ENCODE data around the gene CCSER1.

CCSER1 gene

DNA sequence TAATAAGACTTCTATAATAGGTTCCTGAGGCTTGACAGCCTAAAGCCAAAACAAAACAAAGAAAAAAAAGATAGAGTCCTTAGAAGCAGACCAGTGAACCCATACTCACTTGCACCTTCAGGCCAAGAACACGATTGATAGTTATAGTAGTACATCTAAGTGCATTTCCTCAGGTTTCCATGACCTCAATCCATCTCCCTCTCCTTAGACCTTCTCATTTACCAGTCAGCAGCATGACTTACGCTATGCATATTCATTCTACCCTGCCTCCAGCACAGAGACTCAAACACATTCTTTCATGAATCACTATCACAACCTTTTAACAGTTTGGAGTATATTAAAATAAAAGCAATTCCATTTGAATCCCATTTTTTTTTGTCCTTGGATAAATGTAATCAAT lies 855.6 kb downstream of the CCSER1 start:
- DNase-seq: no peak

GRCh38 chr4:90990284-90990683 lies 863.1 kb downstream of the CCSER1 start:
- DNase-seq: peak; percentile 76

- no peak for DNase-seq
These were observed 865.0 kb downstream of the CCSER1 start for GRCh38 chr4:90992213-90992612.

DNA sequence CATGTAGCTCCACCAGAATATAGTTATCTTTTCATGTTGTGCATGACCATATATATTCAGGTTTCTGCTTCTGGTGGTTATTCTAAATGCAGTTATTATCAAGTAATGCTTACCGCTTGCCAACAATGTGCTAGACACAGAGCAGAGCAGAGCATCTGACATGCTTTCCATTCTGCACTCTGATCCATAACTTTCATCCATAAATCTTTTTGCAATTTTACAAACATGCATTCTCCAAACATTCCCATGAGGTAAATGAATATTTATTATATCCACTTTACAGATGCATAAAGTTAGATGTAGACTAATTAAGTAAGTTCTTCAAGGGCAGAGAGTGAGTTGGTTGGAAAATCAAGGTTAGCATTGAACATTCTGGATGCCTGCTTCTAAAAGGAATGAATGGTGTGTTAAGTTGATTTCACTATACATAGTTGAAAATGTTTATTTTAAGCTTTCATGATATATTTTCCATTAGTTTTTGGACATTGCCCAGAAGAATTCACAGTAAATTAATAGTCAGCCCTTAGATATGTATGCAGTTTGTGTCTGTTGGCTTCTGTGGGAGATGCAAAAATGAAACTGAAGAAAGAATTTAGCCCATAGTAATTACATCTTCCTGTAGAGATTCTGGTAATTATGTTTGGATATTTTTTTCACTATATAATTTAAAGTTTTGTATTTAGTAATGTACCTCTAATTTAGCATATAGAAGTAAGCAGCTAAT lies 867.8 kb downstream of the CCSER1 start:
- DNase-seq: peak; percentile 36

GRCh38 chr4:90995996-90996395 lies 868.8 kb downstream of the CCSER1 start:
- no peak for DNase-seq

- no peak for DNase-seq
These were observed 869.6 kb downstream of the CCSER1 start for GRCh38 chr4:90996813-90997212.

- no peak for DNase-seq
These were observed 888.7 kb downstream of the CCSER1 start for GRCh38 chr4:91015861-91016260.

DNA sequence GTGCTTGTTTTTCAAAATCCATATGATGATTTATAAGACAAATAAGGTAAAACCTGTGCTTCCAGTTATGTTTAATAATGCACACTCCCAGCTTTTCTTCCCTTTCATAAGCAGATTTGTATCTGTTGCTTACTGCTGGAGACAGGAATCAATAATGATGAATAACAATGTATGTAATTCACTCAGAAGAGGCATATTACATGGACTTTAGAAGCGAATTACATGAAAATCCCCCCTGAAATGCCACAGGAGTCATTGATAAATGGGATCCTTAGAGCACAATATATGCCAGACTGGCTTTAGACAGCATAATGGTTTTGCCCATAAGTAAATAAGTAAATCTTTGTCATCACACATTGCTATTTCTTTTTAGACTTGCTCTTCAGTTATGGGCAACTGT lies 892.3 kb downstream of the CCSER1 start:
- DNase-seq: no peak

GRCh38 chr4:91025241-91026148 lies 898.3 kb downstream of the CCSER1 start:
- peak; percentile 50 for DNase-seq

GRCh38 chr4:91028228-91028627 lies 901.0 kb downstream of the CCSER1 start:
- no peak for DNase-seq

DNA sequence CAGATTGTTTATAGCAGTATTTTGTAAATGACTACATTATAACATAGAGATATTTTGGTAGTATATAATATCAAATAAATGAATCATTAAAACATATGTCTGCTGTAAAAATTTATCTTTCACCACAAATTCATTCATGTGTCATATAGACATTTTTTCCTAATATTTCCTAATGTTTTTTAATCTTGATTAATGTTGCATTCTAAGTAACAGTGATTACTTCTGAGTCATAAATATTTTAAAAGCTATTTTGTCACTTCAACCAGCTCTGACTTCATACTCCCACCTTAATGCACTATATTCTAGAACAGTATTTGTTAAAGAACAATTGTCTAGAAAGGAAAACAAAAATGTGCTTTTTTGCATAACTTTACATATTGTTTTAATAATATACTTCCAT lies 904.6 kb downstream of the CCSER1 start:
- no peak for DNase-seq

GRCh38 chr4:91032725-91033445 lies 905.7 kb downstream of the CCSER1 start:
- DNase-seq: peak; percentile 61

DNA sequence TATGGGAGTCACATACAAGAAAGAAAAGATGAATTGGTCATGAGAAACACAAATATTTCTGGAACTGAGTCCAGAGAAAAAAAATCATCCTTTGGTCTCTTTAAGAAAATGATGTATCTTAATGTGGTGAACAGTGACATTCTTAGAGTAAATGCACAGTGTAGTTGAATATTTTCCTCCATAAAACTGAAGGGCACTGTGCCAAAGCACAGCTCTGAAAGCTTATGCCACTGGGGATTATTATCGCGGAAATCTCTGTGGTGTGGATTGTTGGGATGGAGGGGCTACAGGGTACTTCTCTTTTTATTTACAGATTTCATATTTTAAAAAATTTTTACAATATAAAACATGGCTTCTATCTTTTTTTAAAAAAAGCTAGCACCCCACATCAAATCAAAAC lies 908.1 kb downstream of the CCSER1 start:
- no peak for DNase-seq

GRCh38 chr4:91037951-91038350 lies 910.8 kb downstream of the CCSER1 start:
- no peak for DNase-seq

- no peak for DNase-seq
These were observed 930.7 kb downstream of the CCSER1 start for GRCh38 chr4:91057871-91058270.

GRCh38 chr4:91058345-91058744 lies 931.2 kb downstream of the CCSER1 start:
- no peak for DNase-seq

GRCh38 chr4:91064157-91064853 lies 937.1 kb downstream of the CCSER1 start:
- peak; percentile 91 for DNase-seq

GRCh38 chr4:91065117-91065516 lies 937.9 kb downstream of the CCSER1 start:
- no peak for DNase-seq

- no peak for DNase-seq
These were observed 943.5 kb downstream of the CCSER1 start for GRCh38 chr4:91070736-91071135.

DNA sequence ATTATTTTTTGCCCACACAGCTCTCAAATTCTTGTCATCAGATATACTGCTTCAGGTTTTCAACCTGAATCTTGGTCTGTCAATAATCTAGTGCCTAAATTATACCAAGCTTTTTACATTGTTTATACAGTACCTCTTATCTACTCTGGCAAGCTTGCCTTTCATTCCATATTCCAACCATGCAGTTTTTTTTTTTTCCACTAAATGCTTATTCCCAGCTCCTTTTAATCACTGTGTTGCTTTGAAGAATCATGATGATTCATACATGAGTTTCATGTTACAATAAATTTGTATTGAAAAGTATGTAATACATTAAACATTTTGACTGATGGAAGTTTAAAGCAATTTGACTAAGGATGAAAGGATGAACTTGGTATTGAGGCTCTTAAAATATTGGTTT lies 949.0 kb downstream of the CCSER1 start:
- no peak for DNase-seq

DNA sequence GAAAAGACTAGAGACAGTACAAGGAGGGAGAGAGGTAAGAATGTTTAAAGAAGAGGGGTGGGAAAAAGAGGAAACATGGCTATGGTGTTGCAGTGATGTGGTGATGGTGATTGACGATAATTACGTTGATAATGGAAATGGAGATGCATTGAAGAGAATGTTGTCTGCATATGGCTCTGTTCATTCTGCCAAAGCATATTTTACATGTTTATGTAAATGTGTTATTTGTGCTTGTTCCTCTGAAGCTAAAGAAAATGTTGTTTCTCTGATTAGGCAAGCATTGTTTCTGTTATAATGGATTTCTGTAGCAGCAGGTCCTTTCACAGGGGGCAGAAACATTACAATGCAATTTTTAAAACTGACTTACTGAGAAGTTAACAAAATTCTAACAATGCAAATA lies 958.8 kb downstream of the CCSER1 start:
- DNase-seq: no peak

DNA sequence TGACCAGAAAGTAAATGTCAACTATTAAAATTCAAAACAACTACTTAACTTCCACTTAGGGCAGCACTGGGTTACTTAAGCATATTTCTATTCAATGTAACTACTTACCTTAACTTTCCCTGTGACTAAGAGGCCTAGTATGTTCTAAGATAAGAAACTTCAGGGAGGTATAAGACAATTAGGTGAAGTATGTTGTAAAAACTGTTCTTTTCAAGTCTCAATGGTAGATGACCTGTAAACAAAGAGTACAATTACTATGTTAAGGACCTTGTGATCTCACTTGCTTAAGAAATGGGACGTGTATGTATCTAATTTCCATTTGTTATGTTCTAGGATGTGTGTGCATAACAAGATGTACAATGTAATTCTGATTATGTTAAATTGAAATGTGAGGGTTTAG lies 960.5 kb downstream of the CCSER1 start:
- DNase-seq: no peak

DNA sequence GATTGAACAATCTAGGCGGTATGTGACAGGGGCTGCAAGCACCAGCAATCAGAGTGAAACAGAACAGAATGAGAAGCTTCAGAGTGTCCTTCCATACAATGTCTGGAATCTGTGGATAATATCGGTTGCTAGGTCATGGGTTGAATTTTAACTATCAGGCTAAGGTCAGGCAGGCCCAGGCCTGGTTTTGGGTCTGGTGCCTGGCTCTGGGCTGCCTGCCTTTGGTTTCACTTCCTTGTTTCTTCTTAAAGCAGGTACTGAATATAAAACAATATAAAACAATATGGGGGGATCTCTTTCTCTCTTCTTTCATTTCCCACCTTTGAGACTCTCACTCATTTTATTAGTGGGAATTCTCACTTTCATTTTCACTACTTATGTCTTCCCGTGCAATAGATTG lies 962.0 kb downstream of the CCSER1 start:
- DNase-seq: peak; percentile 44
